Panc1 (cell line): Measurements from ENCODE around the gene CD46.

Experiments used
- CTCF ChIP-seq: fragments of 450-650 bp; IDR thresholded peaks from 2 replicates; pipeline ENCODE4 v1.5.1; 2017; ENCODE audit warnings: mild to moderate bottlenecking
- REST ChIP-seq, 2 experiments: IDR thresholded peaks; 2 replicates each; pipeline ENCODE4 v1.6.1; 2011 to 2012; ENCODE audit warnings: low read depth in 2 of 2, control low read depth in 1 of 2, low read length in 1 of 2, mild to moderate bottlenecking in 1 of 2, moderate library complexity in 1 of 2; ENCODE audit not compliant: insufficient read depth in 1 of 2

GRCh38 chr1:207742850-207743555, 8.9 kb upstream of the CD46 start:
- TF ChIP-seq CTCF = no peak
- no peak for TF ChIP-seq REST (IDR thresholded peaks at IDR 0.05; ENCODE audit: insufficient read depth in 1 of 2, low read depth in 2 of 2, low read length in 1 of 2)
